ENCODE data around the gene MED17.
"Not testable (repeated sequence)": the region's sequence is repeated elsewhere in the genome, so short reads cannot be mapped to it uniquely, and the experiment has no call there.

Gene MED17

GRCh38 chr11:93740031-93740729 lies 43.9 kb upstream of the MED17 start:
- DNase-seq (ENCODE audit: low read depth), result no peak
- TF ChIP-seq CTCF (conservative IDR thresholded peaks at IDR 0.05; ENCODE audit: low read depth, low read length), result no peak
- H3K4me3 ChIP-seq (ENCODE audit: low read length), result peak overlapping the region; percentile 97

- no peak for TF ChIP-seq CTCF (conservative IDR thresholded peaks at IDR 0.05; ENCODE audit: low read depth, low read length)
- no peak for DNase-seq (ENCODE audit: low read depth)
- H3K4me3 ChIP-seq (ENCODE audit: low read length), result peak overlapping the region; percentile 97
Measured at GRCh38 chr11:93740730-93741093, 43.4 kb upstream of the MED17 start.

GRCh38 chr11:93741094-93741881 lies 42.8 kb upstream of the MED17 start, which contains the start of the genes C11orf54 and TAF1D:
Gene C11orf54, plus strand, starts transcription at chr11:93741672. Its CDS starts 5,722 bp downstream, at chr11:93747394.
Gene TAF1D, minus strand, starts transcription at chr11:93741495. Its CDS starts 2,191 bp downstream, at chr11:93739304.
- H3K4me3 ChIP-seq (ENCODE audit: low read length), result peak within 1 kb of the TSS; percentile 97
- no peak for TF ChIP-seq CTCF (conservative IDR thresholded peaks at IDR 0.05; ENCODE audit: low read depth, low read length)
- peak; percentile 89 for DNase-seq (ENCODE audit: low read depth)

- no peak for TF ChIP-seq CTCF (conservative IDR thresholded peaks at IDR 0.05; ENCODE audit: low read depth, low read length)
- no peak for DNase-seq (ENCODE audit: low read depth)
- peak overlapping the region; percentile 97 for H3K4me3 ChIP-seq (ENCODE audit: low read length)
Measured at GRCh38 chr11:93741882-93742226, 42.2 kb upstream of the MED17 start.

GRCh38 chr11:93743291-93743690 lies 40.8 kb upstream of the MED17 start:
- TF ChIP-seq CTCF (conservative IDR thresholded peaks at IDR 0.05; ENCODE audit: low read depth, low read length), result no peak
- H3K4me3 ChIP-seq (ENCODE audit: low read length), result no peak overlapping the region
- no peak for DNase-seq (ENCODE audit: low read depth)

- DNase-seq (ENCODE audit: low read depth), result no peak
- no peak for TF ChIP-seq CTCF (conservative IDR thresholded peaks at IDR 0.05; ENCODE audit: low read depth, low read length)
- no peak overlapping the region for H3K4me3 ChIP-seq (ENCODE audit: low read length)
Measured at GRCh38 chr11:93744669-93745004, 39.4 kb upstream of the MED17 start.

GRCh38 chr11:93745005-93745755 lies 38.9 kb upstream of the MED17 start:
- DNase-seq (ENCODE audit: low read depth), result not testable (repeated sequence)
- peak overlapping the region; percentile 11 for H3K4me3 ChIP-seq (ENCODE audit: low read length)

Measured in retinal pigment epithelial cell (primary cell).